GM19025 (cell line): ENCODE data around the gene KLHDC9.
A peak's percentile ranks its signal among the peaks of the same experiment; 100 is the strongest.

ENCODE experiments used
- ATAC-seq: cut with Tn5 transposase; IDR thresholded peaks from one replicate; pipeline ENCODE4 v1.9.1; 2021; ENCODE audit warnings: mild to moderate bottlenecking, low read depth, moderate library complexity; ENCODE audit not compliant: unreplicated experiment

The KLHDC9 gene

DNA sequence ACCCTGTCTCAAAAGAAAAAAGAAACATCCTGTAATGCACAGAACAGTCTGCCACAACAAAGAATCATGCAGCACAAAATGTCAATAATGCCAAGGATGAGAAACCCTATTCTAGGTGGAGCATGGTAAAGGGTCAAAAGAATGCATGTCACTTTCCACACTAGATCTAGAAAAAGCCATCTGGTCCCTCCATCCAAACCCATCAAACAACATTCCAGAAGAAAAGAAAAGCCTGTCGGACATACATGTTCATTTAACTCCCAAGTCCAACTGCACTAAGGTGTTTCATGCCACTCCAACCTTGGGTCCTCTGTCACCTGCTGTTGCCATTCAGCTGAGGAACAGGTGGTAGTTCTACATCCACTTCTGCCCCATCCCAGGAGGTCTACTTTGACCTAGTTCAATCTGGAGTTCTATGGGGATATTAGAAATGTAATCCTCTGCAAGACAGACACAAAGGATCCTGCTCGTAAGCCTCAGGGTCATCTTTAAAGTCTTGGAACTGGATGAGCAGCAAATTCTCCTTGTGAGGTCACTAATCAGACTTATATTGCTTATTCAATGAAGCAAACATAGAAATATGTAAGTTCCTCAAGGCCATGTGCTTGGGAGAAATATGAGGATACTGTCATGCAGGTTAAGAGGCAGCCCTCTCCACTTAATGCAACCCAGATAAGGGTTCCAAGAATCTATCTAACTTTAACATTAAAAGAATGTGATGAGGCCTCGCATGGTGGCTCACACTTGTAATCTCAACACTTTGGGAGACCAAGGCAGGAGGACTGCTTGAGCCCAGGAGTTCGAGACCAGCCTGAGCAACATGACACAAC lies 30.6 kb downstream of the KLHDC9 start:
- ATAC-seq: no peak

DNA sequence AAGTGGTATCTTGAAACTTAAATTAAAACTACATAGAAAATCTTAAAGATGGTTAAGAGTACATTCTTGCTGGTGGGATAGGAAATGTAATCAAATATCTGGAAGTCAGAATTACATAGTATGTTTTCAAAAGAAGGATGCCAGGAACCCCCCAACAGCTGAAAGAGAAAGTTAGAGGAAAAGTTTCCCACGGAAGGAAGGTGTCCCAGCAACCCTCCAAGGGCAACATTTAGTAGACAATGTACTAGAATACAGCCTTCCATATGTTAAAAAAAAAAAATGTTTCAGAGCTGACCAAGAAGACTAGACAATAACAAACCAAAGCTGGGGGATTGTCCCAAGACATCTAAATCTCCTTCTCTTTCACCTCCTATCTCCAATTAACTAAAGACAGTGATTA lies 32.1 kb downstream of the KLHDC9 start:
- no peak for ATAC-seq

GRCh38 chr1:161131523-161132409 lies 33.6 kb downstream of the KLHDC9 start:
- no peak for ATAC-seq

- ATAC-seq: peak; percentile 97
These were observed 34.5 kb downstream of the KLHDC9 start, which contains the start of gene DEDD for GRCh38 chr1:161132410-161133219. DEDD (minus strand) TSS chr1:161132667; CDS start chr1:161124462, 8,205 bp downstream.

DNA sequence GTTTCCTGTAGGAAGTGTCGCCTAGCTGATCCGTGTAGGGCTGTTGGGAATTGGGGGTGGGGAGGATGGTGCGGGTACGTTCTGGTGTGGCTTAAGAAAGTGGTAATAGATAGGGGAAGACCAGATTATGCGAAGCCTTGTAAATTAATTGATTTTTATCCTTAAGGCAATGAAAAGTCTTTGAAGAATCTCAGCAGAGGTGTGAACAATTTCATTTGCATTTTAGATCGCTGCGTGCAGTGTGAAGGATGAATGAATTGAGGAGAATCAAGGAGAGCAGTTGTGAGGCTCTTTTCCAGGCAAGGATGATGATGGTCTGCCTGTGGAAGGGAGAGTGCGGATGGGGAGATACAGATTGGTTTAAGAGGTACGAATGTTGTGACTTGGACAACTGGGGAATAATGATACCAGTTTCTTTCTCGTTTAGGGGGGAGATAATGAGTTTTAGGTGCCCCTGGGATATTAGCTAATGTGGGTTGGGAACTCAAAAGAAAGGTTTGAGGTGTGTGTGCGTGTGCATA lies 35.1 kb downstream of the KLHDC9 start:
- ATAC-seq: no peak

DNA sequence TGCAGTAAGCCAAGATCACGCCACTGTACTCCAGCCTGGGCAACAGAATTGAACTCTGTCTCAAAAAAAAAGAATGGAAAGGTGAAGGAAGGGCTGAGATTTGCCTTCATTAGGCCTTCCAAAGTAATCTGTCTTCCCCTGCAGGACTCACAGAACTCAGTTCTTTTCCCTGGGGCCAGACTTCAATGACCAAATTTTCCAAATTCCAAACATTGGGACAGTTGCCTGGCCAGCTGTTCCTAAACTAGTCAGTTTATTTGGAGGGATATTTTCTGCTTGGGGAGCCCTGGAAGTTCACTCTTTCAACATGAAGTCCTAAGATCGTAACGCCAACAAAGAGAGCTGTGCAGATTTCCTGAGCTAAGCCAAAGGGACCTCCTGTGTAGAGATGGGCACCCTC lies 39.7 kb downstream of the KLHDC9 start:
- no peak for ATAC-seq

DNA sequence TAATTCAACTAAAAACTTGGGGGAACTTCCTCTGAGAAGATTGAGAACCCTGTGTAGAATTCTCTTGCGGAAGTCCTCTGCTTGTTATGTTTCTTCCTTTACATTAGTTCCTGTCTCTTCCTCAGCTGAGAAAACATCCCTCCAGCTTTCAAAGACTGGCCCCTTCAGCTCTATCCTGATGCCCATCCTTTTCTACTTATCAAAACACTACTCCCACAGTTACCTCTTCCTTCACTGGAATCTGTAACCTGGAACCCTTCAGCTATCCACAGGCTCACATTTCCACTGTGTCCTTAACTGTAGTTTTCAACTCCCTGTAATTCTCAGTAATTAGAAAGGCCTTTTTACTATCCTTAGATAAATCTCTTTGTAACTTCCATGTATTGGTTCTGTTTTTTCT lies 40.3 kb downstream of the KLHDC9 start:
- no peak for ATAC-seq

- no peak for ATAC-seq
These were observed 41.6 kb downstream of the KLHDC9 start for GRCh38 chr1:161139766-161140165.

DNA sequence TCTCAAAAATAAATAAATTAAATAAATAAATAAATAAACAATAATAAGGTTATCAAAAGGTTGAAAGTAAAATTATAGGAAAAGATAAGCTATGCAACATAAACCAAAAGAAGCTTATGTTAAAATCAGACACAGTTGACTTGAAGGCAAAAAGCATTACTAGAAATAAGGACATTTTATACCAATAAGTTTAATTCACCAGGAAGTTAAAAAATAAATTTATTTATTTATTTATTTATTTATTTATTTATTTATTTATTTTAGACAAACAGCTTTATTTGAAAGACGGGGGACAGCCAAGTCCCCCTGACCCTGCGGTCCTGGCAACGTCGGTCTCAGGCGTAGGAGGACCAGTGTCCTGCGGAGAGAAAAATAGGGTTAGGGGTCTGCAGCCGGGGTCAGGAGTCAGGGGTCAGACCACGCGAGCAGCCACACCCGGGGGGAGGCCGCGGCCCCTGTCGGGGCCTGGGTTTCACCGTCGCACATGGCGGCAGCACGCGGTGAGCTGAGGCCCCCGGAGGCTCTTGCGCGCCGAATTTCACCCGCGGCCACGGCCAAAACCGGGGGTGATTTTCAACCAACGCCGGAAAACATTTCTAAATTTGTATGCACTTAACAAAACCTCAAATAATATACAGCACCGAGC lies 42.7 kb downstream of the KLHDC9 start:
- ATAC-seq: no peak

GRCh38 chr1:161145832-161146231 lies 47.7 kb downstream of the KLHDC9 start:
- no peak for ATAC-seq
